ENCODE data around the gene OR5D16. TPM values are rescaled to one million over a fixed set of nuclear protein-coding genes. Genes with fewer than 3 reads are reported as not detected.

OR5D16 gene
- total RNA-seq, 4 donors from 2014 or later: not detected

DNA sequence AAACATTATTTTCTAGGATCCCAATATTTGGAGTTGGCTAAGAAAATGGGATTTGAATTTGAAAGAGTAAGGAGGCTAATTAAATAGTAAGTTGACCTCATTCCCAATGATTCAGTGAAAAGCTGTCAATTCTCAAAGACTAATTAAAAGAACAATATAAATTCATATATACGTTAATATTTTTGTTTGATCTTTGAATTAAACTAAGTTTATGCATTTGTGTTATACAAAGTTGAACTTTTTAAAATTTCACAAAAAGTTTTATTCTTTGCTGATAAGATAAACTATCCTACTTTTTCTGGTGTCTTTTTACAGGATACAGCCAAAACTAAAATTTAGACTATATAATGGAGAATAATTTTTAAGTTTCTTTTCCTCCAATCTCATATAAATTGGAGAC, 27.5 kb upstream of the OR5D16 start, which contains the start of gene OR5L1:
TSS of gene OR5L1 (plus strand) at position 301 of the 400 bp plus-strand sequence. CDS start 100 bp downstream, outside the sequence.
- H3K27me3 ChIP-seq: no peaks in the 10 kb centered on the region
- WGBS, 2 donors (ENCODE audit: low coverage in 1 of 2): 58 to 82% methylated on average over 1 of the region's 1 CpG
- TF ChIP-seq POLR2A (IDR thresholded peaks at IDR 0.05): no peak
- TF ChIP-seq, protein P1, sequence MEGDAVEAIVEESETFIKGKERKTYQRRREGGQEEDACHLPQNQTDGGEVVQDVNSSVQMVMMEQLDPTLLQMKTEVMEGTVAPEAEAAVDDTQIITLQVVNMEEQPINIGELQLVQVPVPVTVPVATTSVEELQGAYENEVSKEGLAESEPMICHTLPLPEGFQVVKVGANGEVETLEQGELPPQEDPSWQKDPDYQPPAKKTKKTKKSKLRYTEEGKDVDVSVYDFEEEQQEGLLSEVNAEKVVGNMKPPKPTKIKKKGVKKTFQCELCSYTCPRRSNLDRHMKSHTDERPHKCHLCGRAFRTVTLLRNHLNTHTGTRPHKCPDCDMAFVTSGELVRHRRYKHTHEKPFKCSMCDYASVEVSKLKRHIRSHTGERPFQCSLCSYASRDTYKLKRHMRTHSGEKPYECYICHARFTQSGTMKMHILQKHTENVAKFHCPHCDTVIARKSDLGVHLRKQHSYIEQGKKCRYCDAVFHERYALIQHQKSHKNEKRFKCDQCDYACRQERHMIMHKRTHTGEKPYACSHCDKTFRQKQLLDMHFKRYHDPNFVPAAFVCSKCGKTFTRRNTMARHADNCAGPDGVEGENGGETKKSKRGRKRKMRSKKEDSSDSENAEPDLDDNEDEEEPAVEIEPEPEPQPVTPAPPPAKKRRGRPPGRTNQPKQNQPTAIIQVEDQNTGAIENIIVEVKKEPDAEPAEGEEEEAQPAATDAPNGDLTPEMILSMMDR (IDR thresholded peaks at IDR 0.05): no peak
- TF ChIP-seq EP300 (IDR thresholded peaks at IDR 0.05): no peak
- no peak for TF ChIP-seq POLR2AphosphoS5 (IDR thresholded peaks at IDR 0.05)
- H3K27ac ChIP-seq: no peak within 1 kb of the TSS
- H3K36me3 ChIP-seq: no peaks in the 10 kb centered on the region
- peaks cover 0 to 7% (median 0%) of the 10 kb centered on the region in 3 donors for H3K9me3 ChIP-seq
- no peaks in the 10 kb centered on the region for H3K4me1 ChIP-seq
- no peak for ATAC-seq
- H3K4me3 ChIP-seq: no peak within 1 kb of the TSS

DNA sequence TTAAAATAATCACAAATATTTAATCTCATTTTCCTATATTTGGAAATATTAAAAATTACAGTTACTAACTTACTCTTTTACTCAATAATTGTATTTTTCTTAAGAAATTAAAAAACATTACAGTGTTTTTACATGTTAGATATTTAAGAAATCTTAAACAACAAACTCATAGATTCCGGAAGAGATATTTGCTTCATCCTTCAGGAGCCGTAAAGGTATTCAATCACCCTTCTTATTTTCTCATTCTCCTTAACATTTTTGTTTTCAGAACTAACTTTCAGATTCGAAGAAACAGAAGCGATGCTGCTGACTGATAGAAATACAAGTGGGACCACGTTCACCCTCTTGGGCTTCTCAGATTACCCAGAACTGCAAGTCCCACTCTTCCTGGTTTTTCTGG, 19.2 kb upstream of the OR5D16 start, which contains the start of gene OR5D18:
TSS of gene OR5D18 (plus strand) at position 301 of the 400 bp plus-strand sequence. CDS start at position 301, 0 bp downstream.
- Histone ChIP-seq H3K27ac (no peak within 1 kb of the TSS), H3K36me3 (no peaks in the 10 kb centered on the region), H3K9me3 (peaks cover 0 to 3% (median 0%) of the 10 kb centered on the region in 3 donors), H3K27me3 (no peaks in the 10 kb centered on the region), H3K4me3 (no peak within 1 kb of the TSS), H3K4me1 (no peaks in the 10 kb centered on the region)
- 72 to 81% methylated on average over 5 of the region's 5 CpGs for WGBS, 2 donors (ENCODE audit: low coverage in 1 of 2)
- no peak for ATAC-seq
- TF ChIP-seq, protein P1 (IDR thresholded peaks at IDR 0.05): no peak
- TF ChIP-seq POLR2AphosphoS5 (IDR thresholded peaks at IDR 0.05): no peak
- no peak for TF ChIP-seq EP300 (IDR thresholded peaks at IDR 0.05)
- no peak for TF ChIP-seq POLR2A (IDR thresholded peaks at IDR 0.05)

DNA sequence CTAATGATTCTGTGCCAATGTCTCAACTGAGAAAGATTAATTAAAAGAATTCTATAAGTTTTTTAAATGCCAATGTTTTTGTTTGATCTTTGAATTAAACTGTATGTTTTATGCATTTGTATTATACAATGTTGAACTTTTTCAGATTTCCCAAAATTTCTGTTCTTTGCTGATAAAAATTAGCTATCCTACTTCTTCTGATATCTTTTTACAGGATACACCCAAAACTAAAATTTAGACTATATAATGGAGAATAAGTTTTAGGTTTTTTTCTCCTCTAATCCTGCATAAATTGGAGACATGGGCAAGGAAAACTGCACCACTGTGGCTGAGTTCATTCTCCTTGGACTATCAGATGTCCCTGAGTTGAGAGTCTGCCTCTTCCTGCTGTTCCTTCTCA, 11.6 kb upstream of the OR5D16 start, which contains the start of gene OR5L2:
TSS of gene OR5L2 (plus strand) at position 301 of the 400 bp plus-strand sequence. CDS start at position 301, 0 bp downstream.
- Histone ChIP-seq H3K4me1 (no peaks in the 10 kb centered on the region), H3K9me3 (no peaks in the 10 kb centered on the region), H3K27ac (no peak within 1 kb of the TSS), H3K36me3 (no peaks in the 10 kb centered on the region), H3K27me3 (no peaks in the 10 kb centered on the region), H3K4me3 (no peak within 1 kb of the TSS)
- TF ChIP-seq, protein P1 (IDR thresholded peaks at IDR 0.05): no peak
- no peak for TF ChIP-seq EP300 (IDR thresholded peaks at IDR 0.05)
- no peak for TF ChIP-seq POLR2AphosphoS5 (IDR thresholded peaks at IDR 0.05)
- no peak for TF ChIP-seq POLR2A (IDR thresholded peaks at IDR 0.05)
- ATAC-seq: no peak

DNA sequence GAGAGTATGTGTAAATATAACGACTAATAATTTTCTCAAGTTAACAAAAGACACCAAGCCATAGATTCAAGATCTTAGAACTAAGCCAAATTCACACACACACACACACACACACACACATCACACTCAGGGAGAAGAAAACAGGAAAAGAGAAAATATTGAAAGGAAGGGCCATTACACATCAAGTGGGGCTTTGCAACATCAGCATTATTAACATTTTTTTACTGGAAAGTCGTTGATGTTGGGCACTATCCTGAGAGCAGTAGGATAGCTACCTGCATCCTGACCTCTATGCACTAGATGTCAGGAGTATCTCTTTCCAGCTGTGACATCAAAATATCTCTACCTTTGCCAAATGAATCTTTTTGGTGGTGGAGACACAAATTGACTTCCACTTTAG, 8.9 kb downstream of the OR5D16 start:
- Histone ChIP-seq H3K27ac (no peak overlapping the region), H3K4me1 (no peaks in the 10 kb centered on the region), H3K36me3 (no peaks in the 10 kb centered on the region), H3K4me3 (no peak overlapping the region), H3K27me3 (no peaks in the 10 kb centered on the region), H3K9me3 (no peaks in the 10 kb centered on the region)
- 25 to 34% methylated on average over 2 of the region's 2 CpGs for WGBS, 2 donors (ENCODE audit: low coverage in 1 of 2)
- no peak for TF ChIP-seq POLR2AphosphoS5 (IDR thresholded peaks at IDR 0.05)
- no peak for TF ChIP-seq EP300 (IDR thresholded peaks at IDR 0.05)
- TF ChIP-seq, protein P1 (IDR thresholded peaks at IDR 0.05): no peak
- TF ChIP-seq POLR2A (IDR thresholded peaks at IDR 0.05): no peak
- no peak for ATAC-seq

DNA sequence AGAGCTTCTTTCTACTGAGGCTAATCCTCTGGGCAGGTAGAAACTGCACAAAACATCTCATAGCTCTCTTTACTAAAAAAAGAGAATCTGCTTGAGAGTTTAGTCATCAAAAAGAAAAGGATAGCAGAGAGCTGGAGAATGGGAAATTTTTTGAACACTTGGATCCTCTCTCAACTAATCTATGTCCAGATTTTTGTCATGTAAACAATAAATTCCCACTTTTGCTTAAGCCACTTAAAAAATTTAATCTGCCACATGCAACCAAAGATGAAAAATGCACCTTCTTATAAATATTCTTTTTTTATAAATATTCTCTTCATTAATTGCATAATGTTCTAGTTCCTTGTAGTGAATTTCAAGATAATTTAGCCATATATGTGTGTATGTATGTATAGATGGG, 10.5 kb downstream of the OR5D16 start:
- Histone ChIP-seq H3K9me3 (no peaks in the 10 kb centered on the region), H3K27me3 (no peaks in the 10 kb centered on the region), H3K36me3 (no peaks in the 10 kb centered on the region), H3K4me1 (no peaks in the 10 kb centered on the region), H3K4me3 (no peak overlapping the region), H3K27ac (no peak overlapping the region)
- no peak for TF ChIP-seq POLR2A (IDR thresholded peaks at IDR 0.05)
- TF ChIP-seq, protein P1 (IDR thresholded peaks at IDR 0.05): no peak
- no peak for TF ChIP-seq EP300 (IDR thresholded peaks at IDR 0.05)
- no peak for TF ChIP-seq POLR2AphosphoS5 (IDR thresholded peaks at IDR 0.05)
- ATAC-seq: no peak

Data from gastroesophageal sphincter (tissue), 4 donors.